HepG2 (cell line): ENCODE measurements around the gene LIPC. TPM values are rescaled to one million over a fixed set of nuclear protein-coding genes. Genes with fewer than 3 reads are reported as not detected.

Experiments
- CENPX ChIP-seq: sonication (generic); formaldehyde crosslinking; IDR thresholded peaks from 2 replicates; pipeline ENCODE4 v1.9.0; 2021; ENCODE audit warnings: mild to moderate bottlenecking, missing genetic modification reagents, moderate library complexity
- CREM ChIP-seq, 2 experiments: sonication (generic) in 1 of 2; formaldehyde crosslinking in 1 of 2; IDR thresholded peaks; 2 replicates each; pipeline versions ENCODE4 v1.4.0 to v1.6.1; 2016 to 2020; ENCODE audit warnings: antibody characterized with exemption in 1 of 2, mild to moderate bottlenecking in 1 of 2, missing genetic modification reagents in 1 of 2
- E2F2 ChIP-seq: sonication (generic); formaldehyde crosslinking; IDR thresholded peaks from 2 replicates; pipeline ENCODE4 v1.4.0; 2020; ENCODE audit warnings: missing genetic modification reagents, borderline replicate concordance
- EHMT2 ChIP-seq: fragments of 200-600 bp; sonication (generic); IDR thresholded peaks from 2 replicates; pipeline ENCODE4 v1.7.0; 2017; ENCODE audit warnings: antibody characterized with exemption, low read depth, low read length, borderline replicate concordance
- GZF1 ChIP-seq: sonication (generic); formaldehyde crosslinking; IDR thresholded peaks from 2 replicates; pipeline ENCODE4 v1.5.1; 2020; ENCODE audit warnings: mild to moderate bottlenecking, missing genetic modification reagents
- HMG20B ChIP-seq: conservative IDR thresholded peaks from 2 replicates; pipeline ENCODE4 v1.6.1; 2016; ENCODE audit warnings: missing genetic modification reagents, missing compliant biosample characterization
- ISL2 ChIP-seq: sonication (generic); formaldehyde crosslinking; IDR thresholded peaks from 2 replicates; pipeline ENCODE4 v1.5.0; 2020; ENCODE audit warnings: missing genetic modification reagents
- MEIS2 ChIP-seq: sonication (generic); formaldehyde crosslinking; IDR thresholded peaks from 2 replicates; pipeline ENCODE4 v1.9.0; 2021; ENCODE audit warnings: mild to moderate bottlenecking, missing genetic modification reagents
- NR2C2 ChIP-seq: sonication (generic); formaldehyde crosslinking; IDR thresholded peaks from 2 replicates; pipeline ENCODE4 v1.4.0; 2020; ENCODE audit warnings: missing genetic modification reagents, mild to moderate bottlenecking, moderate library complexity, borderline replicate concordance
- PTBP1 ChIP-seq: fragments of 200-400 bp; formaldehyde crosslinking; IDR thresholded peaks from 2 replicates; pipeline ENCODE4 v1.6.1; 2018; ENCODE audit warnings: low read length, low read depth; ENCODE audit not compliant: poor library complexity, severe bottlenecking
- SMARCC2 ChIP-seq: fragments of 450-650 bp; IDR thresholded peaks from 2 replicates; pipeline ENCODE4 v1.6.1; 2017; ENCODE audit warnings: antibody characterized with exemption, mild to moderate bottlenecking
- SOX6 ChIP-seq, 2 experiments: fragments of 450-650 bp in 1 of 2; sonication (generic) in 1 of 2; formaldehyde crosslinking in 1 of 2; IDR thresholded peaks; 2 replicates each; pipeline versions ENCODE4 v1.4.0 to v1.6.1; 2017 to 2020; ENCODE audit warnings: antibody characterized with exemption in 1 of 2, mild to moderate bottlenecking in 1 of 2, missing genetic modification reagents in 1 of 2
- ZC3H13 ChIP-seq: sonication (generic); formaldehyde crosslinking; IDR thresholded peaks from 2 replicates; pipeline ENCODE4 v1.8.1; 2023; ENCODE audit warnings: mild to moderate bottlenecking, missing genetic modification reagents, moderate library complexity
- ZNF337 ChIP-seq: sonication (generic); formaldehyde crosslinking; IDR thresholded peaks from 2 replicates; pipeline ENCODE4 v1.5.1; 2020; ENCODE audit warnings: missing genetic modification reagents, low read depth, mild to moderate bottlenecking, borderline replicate concordance
- ZNF33B ChIP-seq: sonication (generic); formaldehyde crosslinking; IDR thresholded peaks from 2 replicates; pipeline ENCODE4 v1.5.1; 2020; ENCODE audit warnings: mild to moderate bottlenecking, missing genetic modification reagents
- polyA plus RNA-seq, 8 experiments: library from polyadenylated mRNA; depleted of rRNA in 3 of 8; stranded (reverse) in 7 of 8; unstranded in 1 of 8; fragments of >200 nt; fragmentation: Illumina TruSeq in 4 of 8; extraction: Trizol in 4 of 8; gene quantifications; 2 replicates each; pipeline versions ENCODE4 v1.2.1 to v1.2.3, GENCODE V29; 2011 to 2016; ENCODE audit warnings: low read depth in 4 of 8, missing spikeins in 1 of 8, mixed read lengths in 1 of 8; ENCODE audit not compliant: insufficient read depth in 1 of 8
- total RNA-seq, 5 experiments: library from RNA; depleted of rRNA; stranded (reverse); fragments of >200 nt; fragmentation: Illumina TruSeq; extraction: Trizol; gene quantifications; 2 replicates each; pipeline ENCODE4 v1.2.3, GENCODE V29; 2016; ENCODE audit warnings: low read depth in 1 of 5
- TF ChIP-seq, protein P1 (sequence below): sonication (generic); formaldehyde crosslinking; IDR thresholded peaks from 2 replicates; pipeline ENCODE4 v1.4.0; 2020; ENCODE audit warnings: missing genetic modification reagents, borderline replicate concordance
- TF ChIP-seq, protein P2 (sequence below): IDR thresholded peaks from 2 replicates; pipeline ENCODE4 v1.6.1; 2016; ENCODE audit warnings: low read depth, missing genetic modification reagents, missing compliant biosample characterization

Gene LIPC
- total and polyA plus RNA-seq, 2 of the 13 experiments (the other 11 are each of a cell fraction or from before 2014, with no cell fraction given): 26.0 to 38.0 TPM

GRCh38 chr15:58469432-58470353, 37.9 kb downstream of the LIPC start (continued):
- no peak for TF ChIP-seq PTBP1
- TF ChIP-seq, protein P1, sequence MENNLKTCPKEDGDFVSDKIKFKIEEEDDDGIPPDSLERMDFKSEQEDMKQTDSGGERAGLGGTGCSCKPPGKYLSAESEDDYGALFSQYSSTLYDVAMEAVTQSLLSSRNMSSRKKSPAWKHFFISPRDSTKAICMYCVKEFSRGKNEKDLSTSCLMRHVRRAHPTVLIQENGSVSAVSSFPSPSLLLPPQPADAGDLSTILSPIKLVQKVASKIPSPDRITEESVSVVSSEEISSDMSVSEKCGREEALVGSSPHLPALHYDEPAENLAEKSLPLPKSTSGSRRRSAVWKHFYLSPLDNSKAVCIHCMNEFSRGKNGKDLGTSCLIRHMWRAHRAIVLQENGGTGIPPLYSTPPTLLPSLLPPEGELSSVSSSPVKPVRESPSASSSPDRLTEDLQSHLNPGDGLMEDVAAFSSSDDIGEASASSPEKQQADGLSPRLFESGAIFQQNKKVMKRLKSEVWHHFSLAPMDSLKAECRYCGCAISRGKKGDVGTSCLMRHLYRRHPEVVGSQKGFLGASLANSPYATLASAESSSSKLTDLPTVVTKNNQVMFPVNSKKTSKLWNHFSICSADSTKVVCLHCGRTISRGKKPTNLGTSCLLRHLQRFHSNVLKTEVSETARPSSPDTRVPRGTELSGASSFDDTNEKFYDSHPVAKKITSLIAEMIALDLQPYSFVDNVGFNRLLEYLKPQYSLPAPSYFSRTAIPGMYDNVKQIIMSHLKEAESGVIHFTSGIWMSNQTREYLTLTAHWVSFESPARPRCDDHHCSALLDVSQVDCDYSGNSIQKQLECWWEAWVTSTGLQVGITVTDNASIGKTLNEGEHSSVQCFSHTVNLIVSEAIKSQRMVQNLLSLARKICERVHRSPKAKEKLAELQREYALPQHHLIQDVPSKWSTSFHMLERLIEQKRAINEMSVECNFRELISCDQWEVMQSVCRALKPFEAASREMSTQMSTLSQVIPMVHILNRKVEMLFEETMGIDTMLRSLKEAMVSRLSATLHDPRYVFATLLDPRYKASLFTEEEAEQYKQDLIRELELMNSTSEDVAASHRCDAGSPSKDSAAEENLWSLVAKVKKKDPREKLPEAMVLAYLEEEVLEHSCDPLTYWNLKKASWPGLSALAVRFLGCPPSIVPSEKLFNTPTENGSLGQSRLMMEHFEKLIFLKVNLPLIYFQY (CRISPR knock-in tag): no peak
- TF ChIP-seq CREM (IDR thresholded peaks at IDR 0.05): peak; percentile 57; the same call in 1 of the 2 replicates
- TF ChIP-seq CREM (CRISPR knock-in tag; IDR thresholded peaks at IDR 0.05): no peak
- TF ChIP-seq NR2C2 (CRISPR knock-in tag): no peak
- no peak for TF ChIP-seq ISL2 (CRISPR knock-in tag)
- 0 out of 2 replicates have a peak, but pooled peaks have one; percentile 28 for TF ChIP-seq MEIS2 (CRISPR knock-in tag)
- 0 out of 2 replicates have a peak, but pooled peaks have one; percentile 45 for TF ChIP-seq ZNF337
- TF ChIP-seq ZC3H13 (CRISPR knock-in tag): no peak
- TF ChIP-seq HMG20B (CRISPR knock-in tag): 0 out of 2 replicates have a peak, but pooled peaks have one; percentile 64
- no peak for TF ChIP-seq CENPX (CRISPR knock-in tag)
- TF ChIP-seq E2F2: no peak
- no peak for TF ChIP-seq GZF1 (CRISPR knock-in tag)
- TF ChIP-seq, protein P2, sequence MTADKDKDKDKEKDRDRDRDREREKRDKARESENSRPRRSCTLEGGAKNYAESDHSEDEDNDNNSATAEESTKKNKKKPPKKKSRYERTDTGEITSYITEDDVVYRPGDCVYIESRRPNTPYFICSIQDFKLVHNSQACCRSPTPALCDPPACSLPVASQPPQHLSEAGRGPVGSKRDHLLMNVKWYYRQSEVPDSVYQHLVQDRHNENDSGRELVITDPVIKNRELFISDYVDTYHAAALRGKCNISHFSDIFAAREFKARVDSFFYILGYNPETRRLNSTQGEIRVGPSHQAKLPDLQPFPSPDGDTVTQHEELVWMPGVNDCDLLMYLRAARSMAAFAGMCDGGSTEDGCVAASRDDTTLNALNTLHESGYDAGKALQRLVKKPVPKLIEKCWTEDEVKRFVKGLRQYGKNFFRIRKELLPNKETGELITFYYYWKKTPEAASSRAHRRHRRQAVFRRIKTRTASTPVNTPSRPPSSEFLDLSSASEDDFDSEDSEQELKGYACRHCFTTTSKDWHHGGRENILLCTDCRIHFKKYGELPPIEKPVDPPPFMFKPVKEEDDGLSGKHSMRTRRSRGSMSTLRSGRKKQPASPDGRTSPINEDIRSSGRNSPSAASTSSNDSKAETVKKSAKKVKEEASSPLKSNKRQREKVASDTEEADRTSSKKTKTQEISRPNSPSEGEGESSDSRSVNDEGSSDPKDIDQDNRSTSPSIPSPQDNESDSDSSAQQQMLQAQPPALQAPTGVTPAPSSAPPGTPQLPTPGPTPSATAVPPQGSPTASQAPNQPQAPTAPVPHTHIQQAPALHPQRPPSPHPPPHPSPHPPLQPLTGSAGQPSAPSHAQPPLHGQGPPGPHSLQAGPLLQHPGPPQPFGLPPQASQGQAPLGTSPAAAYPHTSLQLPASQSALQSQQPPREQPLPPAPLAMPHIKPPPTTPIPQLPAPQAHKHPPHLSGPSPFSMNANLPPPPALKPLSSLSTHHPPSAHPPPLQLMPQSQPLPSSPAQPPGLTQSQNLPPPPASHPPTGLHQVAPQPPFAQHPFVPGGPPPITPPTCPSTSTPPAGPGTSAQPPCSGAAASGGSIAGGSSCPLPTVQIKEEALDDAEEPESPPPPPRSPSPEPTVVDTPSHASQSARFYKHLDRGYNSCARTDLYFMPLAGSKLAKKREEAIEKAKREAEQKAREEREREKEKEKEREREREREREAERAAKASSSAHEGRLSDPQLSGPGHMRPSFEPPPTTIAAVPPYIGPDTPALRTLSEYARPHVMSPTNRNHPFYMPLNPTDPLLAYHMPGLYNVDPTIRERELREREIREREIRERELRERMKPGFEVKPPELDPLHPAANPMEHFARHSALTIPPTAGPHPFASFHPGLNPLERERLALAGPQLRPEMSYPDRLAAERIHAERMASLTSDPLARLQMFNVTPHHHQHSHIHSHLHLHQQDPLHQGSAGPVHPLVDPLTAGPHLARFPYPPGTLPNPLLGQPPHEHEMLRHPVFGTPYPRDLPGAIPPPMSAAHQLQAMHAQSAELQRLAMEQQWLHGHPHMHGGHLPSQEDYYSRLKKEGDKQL (CRISPR knock-in tag): no peak
- no peak for TF ChIP-seq SMARCC2
- TF ChIP-seq SOX6 (IDR thresholded peaks at IDR 0.05): no peak
- TF ChIP-seq SOX6 (CRISPR knock-in tag; IDR thresholded peaks at IDR 0.05): peak; percentile 36; the same call in 1 of the 2 replicates
- TF ChIP-seq EHMT2: no peak; the same call in 1 of the 2 replicates
- TF ChIP-seq ZNF33B (CRISPR knock-in tag): no peak
